ENCODE results near the gene KDF1. TPM values are rescaled to one million over a fixed set of nuclear protein-coding genes. Genes with fewer than 3 reads are reported as not detected.

KDF1 gene
- total and polyA plus RNA-seq, 2 of the 13 experiments (the other 11 are each of a cell fraction or from before 2014, with no cell fraction given), result 1.9 to 4.9 TPM

- TF ChIP-seq DPF2 (CRISPR knock-in tag; IDR thresholded peaks at IDR 0.05; ENCODE audit: borderline replicate concordance, low read depth) (peak; percentile 82), ZNF746 (CRISPR knock-in tag; IDR thresholded peaks at IDR 0.05) (peak; percentile 81), ZFP36 (IDR thresholded peaks at IDR 0.05; ENCODE audit: borderline replicate concordance, low read depth, low read length, partially characterized antibody) (no peak), ZNF776 (CRISPR knock-in tag; IDR thresholded peaks at IDR 0.05) (no peak), ZNF543 (CRISPR knock-in tag; IDR thresholded peaks at IDR 0.05) (peak; percentile 78; the same call in 1 of the 2 replicates), REL (CRISPR knock-in tag; conservative IDR thresholded peaks at IDR 0.05) (no peak; the same call in 1 of the 2 replicates), ZNF441 (CRISPR knock-in tag; IDR thresholded peaks at IDR 0.05; ENCODE audit: borderline replicate concordance) (no peak; the same call in 1 of the 2 replicates), ZNF691 (CRISPR knock-in tag; IDR thresholded peaks at IDR 0.05; ENCODE audit: borderline replicate concordance, low read depth) (peak; percentile 60; the same call in 1 of the 2 replicates), ZNF768 (CRISPR knock-in tag; IDR thresholded peaks at IDR 0.05) (peak; percentile 4; the same call in 1 of the 2 replicates), ZBTB7B (CRISPR knock-in tag; IDR thresholded peaks at IDR 0.05) (no peak), NFKBIZ (CRISPR knock-in tag; IDR thresholded peaks at IDR 0.05) (peak; percentile 74; the same call in 1 of the 2 replicates), ZNF513 (CRISPR knock-in tag; conservative IDR thresholded peaks at IDR 0.05) (no peak), ZNF788 (CRISPR knock-in tag; IDR thresholded peaks at IDR 0.05; ENCODE audit: borderline replicate concordance) (peak; percentile 75; the same call in 1 of the 2 replicates), RBM39 (IDR thresholded peaks at IDR 0.05; ENCODE audit: low read depth, low read length, poor library complexity, severe bottlenecking) (no peak), MED8 (CRISPR knock-in tag; IDR thresholded peaks at IDR 0.05; ENCODE audit: insufficient replicate concordance) (no peak), ZNF879 (CRISPR knock-in tag; IDR thresholded peaks at IDR 0.05) (no peak), MEF2D (CRISPR knock-in tag; IDR thresholded peaks at IDR 0.05) (no peak), BRCA1 (CRISPR knock-in tag; IDR thresholded peaks at IDR 0.05) (no peak), DBP (CRISPR knock-in tag; IDR thresholded peaks at IDR 0.05; ENCODE audit: not compliant biosample characterization) (no peak), ATF7 (IDR thresholded peaks at IDR 0.05) (no peak), ATF7 (CRISPR knock-in tag; IDR thresholded peaks at IDR 0.05) (0 out of 2 replicates have a peak, but pooled peaks have one; percentile 31), PTBP1 (IDR thresholded peaks at IDR 0.05; ENCODE audit: low read depth, low read length, poor library complexity, severe bottlenecking) (no peak), SMAD9 (CRISPR knock-in tag; IDR thresholded peaks at IDR 0.05) (no peak)
- TF ChIP-seq, protein P1, sequence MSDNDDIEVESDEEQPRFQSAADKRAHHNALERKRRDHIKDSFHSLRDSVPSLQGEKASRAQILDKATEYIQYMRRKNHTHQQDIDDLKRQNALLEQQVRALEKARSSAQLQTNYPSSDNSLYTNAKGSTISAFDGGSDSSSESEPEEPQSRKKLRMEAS (IDR thresholded peaks at IDR 0.05), result peak; percentile 57
Measured at GRCh38 chr1:26991310-26992116, 31.2 kb upstream of the KDF1 start (continued).
